ENCODE results near the gene PLCL2. TPM values are rescaled to one million over a fixed set of nuclear protein-coding genes. Genes with fewer than 3 reads are reported as not detected.

PLCL2 gene
- total RNA-seq, 1 experiment from 2014 or later, result 32.1 TPM

GRCh38 chr3:16994854-16995525 lies 110.2 kb downstream of the PLCL2 start:
- Histone ChIP-seq H3K79me2 (ENCODE audit: insufficient read depth, low read length) (no peaks in the 10 kb centered on the region; the same call in 1 of the 2 replicates), H4K20me1 (ENCODE audit: control insufficient read depth, insufficient read depth, insufficient read length) (no peaks in the 10 kb centered on the region), H3K56ac (ENCODE audit: insufficient read length, low read depth, low read length) (no peak overlapping the region), H2BK5ac (ENCODE audit: insufficient read length, low read length) (no peak overlapping the region), H2BK20ac (ENCODE audit: low read depth, low read length, poor library complexity, severe bottlenecking) (no peak overlapping the region), H3K18ac (ENCODE audit: insufficient read length, low read depth, low read length) (no peak overlapping the region), H3K4ac (ENCODE audit: low read depth, low read length) (no peak overlapping the region), H3K79me1 (ENCODE audit: insufficient read depth, low read depth, low read length, poor library complexity, severe bottlenecking) (no peaks in the 10 kb centered on the region), H3K4me2 (ENCODE audit: insufficient read depth, insufficient read length, low read length) (no peak overlapping the region), H2BK15ac (ENCODE audit: low read depth, low read length) (no peak overlapping the region), H4K8ac (replicated peaks; ENCODE audit: insufficient read length, low read depth, low read length) (no peak overlapping the region), H2AK5ac (ENCODE audit: insufficient read length, low read length) (no peak overlapping the region), H3K23ac (ENCODE audit: insufficient read length, low read depth, low read length) (no peak overlapping the region), H3K14ac (ENCODE audit: insufficient read depth, low read length) (no peak overlapping the region), H3K9ac (ENCODE audit: extremely low read depth, insufficient read length, low read length) (no peak overlapping the region), H3K4me1 (ENCODE audit: insufficient read depth, low read length) (no peaks in the 10 kb centered on the region), H2BK120ac (ENCODE audit: low read depth, low read length, poor library complexity, severe bottlenecking) (no peak overlapping the region), H4K91ac (ENCODE audit: insufficient read length, low read depth, low read length) (no peak overlapping the region), H3K23me2 (ENCODE audit: insufficient read length, low read depth, low read length, poor library complexity, severe bottlenecking) (no peaks in the 10 kb centered on the region), H4K5ac (ENCODE audit: insufficient read length, low read depth, low read length) (no peak overlapping the region), H2BK12ac (ENCODE audit: insufficient read length, low read depth, low read length) (no peak overlapping the region), H3K27me3 (ENCODE audit: insufficient read depth, low read length) (peaks cover 22% of the 10 kb centered on the region; the same call in 1 of the 2 replicates), H2AFZ (ENCODE audit: low read length) (no peak overlapping the region), H3K27ac (ENCODE audit: insufficient read length, low read depth, low read length) (no peak overlapping the region), H3K9me3 (ENCODE audit: control insufficient read depth, low read depth, low read length) (no peaks in the 10 kb centered on the region), H3T11ph (ENCODE audit: low read length) (no peak overlapping the region)
- no peak for TF ChIP-seq CTCF (conservative IDR thresholded peaks at IDR 0.05)
- DNase-seq, result no peak
- Mint-ChIP-seq H3K4me3 (no peak overlapping the region), H3K4me1 (peaks cover 28 to 35% of the 10 kb centered on the region in 2 experiments), H3K27ac (no peak overlapping the region), H3K9me3 (no peaks in the 10 kb centered on the region), H3K36me3 (ENCODE audit: insufficient read depth in 1 of 3, low read depth in 3 of 3) (no peaks in the 10 kb centered on the region), H3K27me3 (ENCODE audit: low read depth) (peaks cover 85% of the 10 kb centered on the region)
- WGBS (ENCODE audit: extremely low coverage, insufficient read length, low lambda C conversion rate), result no CpG with 5 or more reads among the region's 4 CpGs
